ENCODE data around the gene PPM1J. TPM values are rescaled to one million over a fixed set of nuclear protein-coding genes. Genes with fewer than 3 reads are reported as not detected.

PPM1J gene
- polyA plus RNA-seq, 3 donors = 0.28 to 0.75 (median 0.69) TPM

GRCh38 chr1:112706505-112707220 lies 8.5 kb downstream of the PPM1J start, which contains the start of gene RHOC:
TSS of gene RHOC (minus strand) at chr1:112707127. CDS start at chr1:112703799, 3,328 bp downstream.
- Mint-ChIP-seq H3K4me3 (peak within 1 kb of the TSS; percentile 76 to 89), H3K9me3 (peaks cover 0 to 2% (median 0%) of the 10 kb centered on the region in 7 donors), H3K27ac (peak within 1 kb of the TSS in 5 of 7 donors; percentile 30 to 77 (median 42)), H3K4me1 (peaks cover 40% of the 10 kb centered on the region), H3K27me3 (ENCODE audit: low read depth in 3 of 3) (peaks cover 28 to 61% (median 35%) of the 10 kb centered on the region in 3 donors), H3K36me3 (peaks cover 9 to 10% of the 10 kb centered on the region in 2 donors)
- intact Hi-C loops (cut with micrococcal nuclease) = loop anchor here (5.0 to 10.0 kb wide), 4 partner anchors 34 to 338 kb away; partner anchors contain the start of genes MOV10 (in 1 of the 2) and WNT2B (in 1 of the 2)
- Histone ChIP-seq H3K9me3 (replicated peaks in 1 of 2; ENCODE audit: control insufficient read depth in 1 of 2, insufficient read depth in 1 of 2, low read length in 2 of 2) (no peaks in the 10 kb centered on the region), H3K27me3 (ENCODE audit: control insufficient read depth in 2 of 2, insufficient read depth in 2 of 2, low read length in 2 of 2) (peaks cover 0 to 35% of the 10 kb centered on the region in 2 donors), H4K20me1 (ENCODE audit: insufficient read depth, low read length) (no peaks in the 10 kb centered on the region), H3K4me2 (replicated peaks; ENCODE audit: extremely low read depth, low read length, poor library complexity, severe bottlenecking) (peak within 1 kb of the TSS; percentile 90), H3K9ac (ENCODE audit: insufficient read depth, low read length, poor library complexity, severe bottlenecking) (peak within 1 kb of the TSS; percentile 69), H3K4me3 (replicated peaks in 1 of 3; ENCODE audit: low read depth in 2 of 3, low read length in 3 of 3) (peak within 1 kb of the TSS; percentile 45 to 79 (median 73)), H3K36me3 (replicated peaks in 1 of 2; ENCODE audit: control insufficient read depth in 1 of 2, insufficient read depth in 2 of 2, low read length in 2 of 2) (no peaks in the 10 kb centered on the region), H2AFZ (ENCODE audit: insufficient read depth, low read depth, low read length, poor library complexity, severe bottlenecking) (peak within 1 kb of the TSS; percentile 79), H3K27ac (ENCODE audit: low read depth in 1 of 2, low read length in 2 of 2) (no peak within 1 kb of the TSS), H3K79me2 (ENCODE audit: insufficient read depth, low read length) (no peaks in the 10 kb centered on the region), H3K4me1 (ENCODE audit: control insufficient read depth in 1 of 2, insufficient read depth in 2 of 2, low read length in 2 of 2) (peaks cover 30 to 42% of the 10 kb centered on the region in 2 donors)
- DNase-seq = peak; percentile 28 to 37 (median 29)
- 2% methylated on average over 54 of the region's 61 CpGs for WGBS (ENCODE audit: insufficient coverage)
- no peak for TF ChIP-seq CTCF (IDR thresholded peaks at IDR 0.05)

DNA sequence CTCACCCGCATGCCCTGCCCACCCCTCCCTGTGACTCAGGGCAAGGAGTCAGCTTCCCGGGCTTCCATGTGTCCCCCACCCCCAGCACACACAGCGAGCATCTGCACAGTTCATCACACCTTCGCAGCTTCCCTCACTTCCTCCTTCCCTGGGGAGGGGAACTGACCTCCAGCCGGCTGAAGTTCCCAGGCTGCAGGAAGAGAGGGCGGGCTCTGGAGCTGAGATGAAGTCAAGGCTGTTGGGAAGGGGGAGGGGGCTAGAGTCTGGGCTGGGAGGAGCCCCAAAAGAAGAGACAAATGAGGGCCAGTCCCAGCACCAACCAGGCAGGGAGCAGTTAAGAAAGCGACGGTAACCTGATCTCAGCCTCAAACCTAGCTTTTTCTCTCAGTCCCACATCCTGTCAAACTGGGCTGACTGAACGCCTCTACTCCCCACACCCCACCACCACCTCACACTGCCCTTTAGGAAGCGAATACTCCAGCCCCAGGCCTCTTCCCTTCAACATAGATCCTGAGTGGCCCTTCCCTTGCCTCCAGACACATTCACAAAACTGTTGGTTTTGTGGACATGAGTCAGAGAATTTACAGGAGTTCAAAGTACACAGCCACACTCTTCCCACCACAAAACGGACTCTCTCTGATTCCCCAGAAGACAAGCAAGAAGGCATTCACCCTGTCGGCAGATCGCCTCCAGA lies 10.1 kb downstream of the PPM1J start:
- H3K9ac ChIP-seq (ENCODE audit: insufficient read depth, low read length, poor library complexity, severe bottlenecking) = no peak overlapping the region
- no peaks in the 10 kb centered on the region for H3K9me3 ChIP-seq (replicated peaks in 1 of 2; ENCODE audit: control insufficient read depth in 1 of 2, insufficient read depth in 1 of 2, low read length in 2 of 2)
- H3K27ac ChIP-seq (ENCODE audit: low read depth in 1 of 2, low read length in 2 of 2) = no peak overlapping the region
- Mint-ChIP-seq H3K9me3 (peaks cover 0 to 2% (median 0%) of the 10 kb centered on the region in 7 donors), H3K27me3 (ENCODE audit: low read depth in 3 of 3) (peaks cover 20 to 53% (median 29%) of the 10 kb centered on the region in 3 donors), H3K4me1 (peaks cover 56% of the 10 kb centered on the region), H3K36me3 (peaks cover 9 to 10% of the 10 kb centered on the region in 2 donors), H3K4me3 (peak overlapping the region; percentile 76 to 89), H3K27ac (peak overlapping the region in 4 of 7 donors; percentile 54 to 79 (median 72))
- no peaks in the 10 kb centered on the region for H3K36me3 ChIP-seq (replicated peaks in 1 of 2; ENCODE audit: control insufficient read depth in 1 of 2, insufficient read depth in 2 of 2, low read length in 2 of 2)
- peaks cover 0 to 31% of the 10 kb centered on the region in 2 donors for H3K27me3 ChIP-seq (ENCODE audit: control insufficient read depth in 2 of 2, insufficient read depth in 2 of 2, low read length in 2 of 2)
- no peak overlapping the region for H2AFZ ChIP-seq (ENCODE audit: insufficient read depth, low read depth, low read length, poor library complexity, severe bottlenecking)
- 12% methylated on average over 9 of the region's 13 CpGs for WGBS (ENCODE audit: insufficient coverage)
- H3K4me1 ChIP-seq (ENCODE audit: control insufficient read depth in 1 of 2, insufficient read depth in 2 of 2, low read length in 2 of 2) = peaks cover 46 to 58% of the 10 kb centered on the region in 2 donors
- DNase-seq = peak; percentile 40 to 84 (median 42)
- TF ChIP-seq CTCF (IDR thresholded peaks at IDR 0.05) = no peak
- no peaks in the 10 kb centered on the region for H4K20me1 ChIP-seq (ENCODE audit: insufficient read depth, low read length)
- peak overlapping the region; percentile 90 for H3K4me2 ChIP-seq (replicated peaks; ENCODE audit: extremely low read depth, low read length, poor library complexity, severe bottlenecking)
- intact Hi-C loops (cut with micrococcal nuclease) = loop anchor here (5.0 to 10.0 kb wide), 5 partner anchors 33 to 340 kb away; partner anchors contain the start of genes MOV10 (in 1 of the 2) and WNT2B (in 1 of the 2)
- peak overlapping the region in 2 of 3 experiments; percentile 45 to 79 for H3K4me3 ChIP-seq (replicated peaks in 1 of 3; ENCODE audit: low read depth in 2 of 3, low read length in 3 of 3)
- H3K79me2 ChIP-seq (ENCODE audit: insufficient read depth, low read length) = no peaks in the 10 kb centered on the region
